NCI-H2107 treated with DMSO at 0.1 percent for 48 hours (cell line): ENCODE results near the gene ZNF888.
"Not testable (repeated sequence)": the region's sequence is repeated elsewhere in the genome, so short reads cannot be mapped to it uniquely, and the experiment has no call there.

Experiments used
- DNase-seq: peaks from one replicate; lab custom pipeline; 2025; ENCODE audit not compliant: unreplicated experiment; lab: John Stamatoyannopoulos, UW

The ZNF888 gene

DNA sequence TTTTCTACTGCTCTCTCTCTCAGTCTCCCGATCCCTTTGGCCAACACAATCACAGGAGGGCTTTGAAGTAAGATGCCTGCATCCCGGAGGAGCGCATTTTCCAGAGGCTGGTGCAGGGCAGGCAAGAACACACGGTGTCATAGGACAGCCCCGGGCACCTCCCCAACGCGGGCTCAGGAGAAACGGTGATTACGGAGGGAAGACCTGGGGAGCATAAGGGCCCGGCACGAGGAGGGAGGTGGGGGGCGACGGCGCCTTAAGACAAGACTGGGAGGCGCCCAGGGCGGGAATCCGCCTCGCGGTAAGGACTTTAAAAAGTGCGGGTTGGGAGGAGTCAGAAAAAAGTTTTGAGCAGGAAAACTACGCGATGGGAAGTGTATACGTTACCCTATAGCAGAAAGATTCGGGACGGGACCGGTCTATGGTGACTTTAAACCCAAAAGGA is 18.7 kb upstream of the ZNF888 start:
- no peak for DNase-seq

DNA sequence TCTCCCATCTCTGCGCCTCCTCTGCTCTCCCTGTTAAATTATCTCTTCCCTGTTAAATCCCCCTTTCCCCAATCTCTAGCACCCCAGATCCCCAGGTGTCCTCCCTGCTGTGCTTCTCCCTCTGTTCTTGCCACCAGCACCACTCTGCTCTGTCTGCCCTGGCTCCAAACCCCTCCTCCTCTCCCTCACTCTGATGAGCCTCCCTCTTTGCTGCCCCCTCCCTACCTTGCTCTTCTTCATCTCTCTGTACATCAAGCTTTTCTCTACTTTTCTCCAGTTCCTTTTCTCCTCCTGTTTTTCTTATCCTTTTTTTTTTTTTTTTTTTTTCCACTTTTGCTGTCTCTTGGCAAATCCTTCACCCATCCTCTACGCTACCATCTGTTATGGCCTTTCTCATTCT is 18.3 kb upstream of the ZNF888 start:
- not testable (repeated sequence) for DNase-seq

GRCh38 chr19:52940905-52941304 is 17.7 kb upstream of the ZNF888 start:
- DNase-seq, result not testable (repeated sequence)

- no peak for DNase-seq
Measured at GRCh38 chr19:52938761-52939160, 15.5 kb upstream of the ZNF888 start.

GRCh38 chr19:52936954-52937325 is 13.7 kb upstream of the ZNF888 start:
- DNase-seq, result no peak

DNA sequence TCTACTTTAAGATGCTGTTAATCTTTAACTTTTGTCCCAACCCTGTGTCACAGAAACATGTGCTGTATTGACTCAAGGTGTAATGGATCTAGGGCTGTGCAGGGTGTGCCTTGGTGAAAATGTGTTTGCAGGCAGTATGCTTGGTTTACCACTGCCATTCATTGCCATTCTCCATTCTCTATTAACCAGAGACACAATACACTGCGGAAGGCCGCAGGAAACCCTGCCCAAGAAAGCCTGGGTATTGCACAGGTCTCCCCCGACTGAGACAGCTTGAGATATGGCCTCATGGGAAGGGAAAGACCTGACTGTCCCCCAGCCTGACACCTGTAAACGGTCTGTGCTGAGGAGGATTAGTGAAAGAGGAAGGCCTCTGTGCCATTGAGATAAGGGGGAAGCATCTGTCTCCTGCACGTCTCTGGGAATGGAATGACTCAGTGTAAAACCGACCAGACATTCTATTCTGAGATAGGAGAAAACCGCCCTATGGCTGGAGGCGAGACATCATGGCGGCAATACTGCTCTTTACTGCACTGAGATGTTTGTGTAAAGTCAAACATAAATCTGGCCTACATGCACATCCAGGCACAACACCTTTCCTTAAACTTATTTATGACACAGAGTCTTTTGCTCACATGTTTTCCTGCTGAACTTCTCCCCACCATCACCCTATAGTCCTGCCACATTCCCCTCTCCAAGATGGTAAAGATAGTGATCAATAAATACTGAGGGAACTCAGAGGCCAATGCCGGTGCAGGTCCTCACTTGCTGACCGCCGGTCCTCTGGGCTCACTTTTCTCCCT is 13.1 kb upstream of the ZNF888 start:
- DNase-seq, result no peak

DNA sequence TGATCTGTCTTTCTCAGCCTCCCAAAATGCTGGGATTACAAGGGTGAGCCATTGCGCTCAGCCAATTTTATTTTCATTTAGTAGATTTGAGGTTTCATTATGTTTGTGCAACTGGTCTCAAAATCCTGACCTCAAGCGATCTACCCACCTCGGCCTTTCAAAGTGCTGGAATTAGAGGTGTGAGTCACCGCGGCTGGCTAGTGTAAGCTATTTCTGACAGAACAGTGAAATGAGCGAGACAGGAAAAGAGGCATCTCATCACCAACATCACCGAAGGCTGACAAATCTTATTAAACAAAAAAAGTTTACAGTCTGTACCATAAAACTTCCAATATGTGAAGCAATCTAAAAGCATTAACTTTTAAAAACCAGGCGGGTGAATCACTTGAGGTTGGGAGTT is 12.2 kb upstream of the ZNF888 start:
- no peak for DNase-seq

GRCh38 chr19:52924641-52925040 is 1.4 kb upstream of the ZNF888 start:
- not testable (repeated sequence) for DNase-seq

GRCh38 chr19:52923778-52924593 is 758 bp upstream of the ZNF888 start:
- DNase-seq, result no peak

DNA sequence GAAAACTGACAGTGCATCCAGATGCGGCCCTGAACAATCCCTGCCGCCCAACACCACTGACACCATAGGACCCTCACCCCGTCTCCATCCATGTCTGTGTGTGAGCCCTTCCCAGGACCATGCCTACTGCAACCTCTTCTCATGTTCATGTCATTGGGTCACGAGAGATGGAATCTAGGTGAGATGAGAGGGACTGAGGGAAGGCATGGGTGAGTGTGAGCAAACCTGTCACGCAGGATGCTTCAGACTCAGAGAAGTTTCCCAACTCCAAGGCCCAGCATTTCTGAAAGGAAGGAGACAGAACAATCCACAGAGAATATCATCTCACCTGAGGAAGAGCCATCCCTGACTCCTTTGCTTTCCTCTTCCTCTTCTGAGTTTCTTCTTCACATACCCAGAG is 5.7 kb downstream of the ZNF888 start:
- DNase-seq, result no peak

GRCh38 chr19:52910648-52911047 is 12.6 kb downstream of the ZNF888 start:
- DNase-seq, result no peak

- DNase-seq, result not testable (repeated sequence)
Measured at GRCh38 chr19:52904052-52904780, 19.0 kb downstream of the ZNF888 start.

- no peak for DNase-seq
Measured at GRCh38 chr19:52901842-52902241, 21.4 kb downstream of the ZNF888 start.

DNA sequence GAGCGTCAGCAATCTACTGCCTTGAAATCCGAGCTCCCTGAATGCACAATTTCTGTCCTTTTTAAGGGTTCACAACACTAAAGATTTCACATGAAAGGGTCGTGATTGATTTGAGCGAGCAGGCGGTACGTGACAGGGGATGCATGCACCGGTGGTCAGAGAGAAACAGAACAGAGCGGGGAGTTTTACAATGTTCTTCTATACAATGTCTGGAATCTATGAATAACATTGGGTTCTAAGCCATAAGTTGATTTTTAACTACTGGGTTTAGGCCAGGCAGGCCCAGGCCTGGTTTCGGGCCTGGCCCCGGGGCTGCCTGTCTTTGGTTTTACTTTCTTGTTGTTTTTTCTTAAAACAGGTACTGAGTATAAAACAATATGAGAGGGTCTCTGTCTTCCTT is 24.6 kb downstream of the ZNF888 start:
- DNase-seq, result not testable (repeated sequence)

- no peak for DNase-seq
Measured at GRCh38 chr19:52898101-52898500, 25.1 kb downstream of the ZNF888 start.

GRCh38 chr19:52897138-52897935 is 25.9 kb downstream of the ZNF888 start, which contains the start of gene ZNF320:
ZNF320 (minus strand) TSS chr19:52897635; CDS start chr19:52890255, 7,380 bp downstream.
- DNase-seq, result peak; percentile 32

- DNase-seq, result no peak
Measured at GRCh38 chr19:52896431-52897137, 26.6 kb downstream of the ZNF888 start.

- DNase-seq, result no peak
Measured at GRCh38 chr19:52891336-52891735, 31.9 kb downstream of the ZNF888 start.

DNA sequence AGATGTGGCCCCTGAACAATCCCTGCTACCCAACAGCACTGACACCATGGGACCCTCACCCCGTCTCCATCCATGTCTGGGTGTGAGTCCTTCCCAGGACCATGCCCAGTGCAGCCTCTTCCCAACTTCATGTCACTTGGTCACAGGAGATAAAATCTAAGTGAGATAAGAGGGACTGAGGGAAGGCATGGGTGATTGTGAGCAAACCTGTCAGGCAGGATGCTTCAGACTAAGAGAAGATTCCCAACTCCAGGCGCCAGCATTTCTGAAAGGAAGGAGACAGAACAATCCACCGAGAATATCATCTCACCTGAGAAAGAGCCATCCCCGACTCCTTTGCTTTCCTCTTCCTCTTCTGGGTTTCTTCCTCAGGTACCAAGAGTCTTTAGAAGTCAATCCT is 33.3 kb downstream of the ZNF888 start:
- DNase-seq, result no peak

GRCh38 chr19:52889076-52889475 is 34.2 kb downstream of the ZNF888 start:
- DNase-seq, result no peak
